ENCODE measurements around the gene SLC25A34.

Gene SLC25A34

GRCh38 chr1:15775706-15776105 is 39.6 kb downstream of the SLC25A34 start:
- no peak for DNase-seq (ENCODE audit: low spot score)

GRCh38 chr1:15777909-15778707 is 42.0 kb downstream of the SLC25A34 start:
- no peak for DNase-seq (ENCODE audit: low spot score)

- DNase-seq (ENCODE audit: low spot score), result no peak
These were observed 49.6 kb downstream of the SLC25A34 start for GRCh38 chr1:15785683-15786082.

- DNase-seq (ENCODE audit: low spot score), result no peak
These were observed 50.5 kb downstream of the SLC25A34 start for GRCh38 chr1:15786581-15786980.

- DNase-seq (ENCODE audit: low spot score), result no peak
These were observed 52.7 kb downstream of the SLC25A34 start for GRCh38 chr1:15788624-15789301.

All from putamen (tissue), 1 donor.